GM20000 (cell line): ENCODE results near the gene KRT16.
A peak's percentile ranks its signal among the peaks of the same experiment; 100 is the strongest.
"Not testable (repeated sequence)": the region's sequence is repeated elsewhere in the genome, so short reads cannot be mapped to it uniquely, and the experiment has no call there.

Experiments used
- DNase-seq: peaks from one replicate; pipeline ENCODE4 v3.0.0; 2012; ENCODE audit warnings: low spot score
- CTCF ChIP-seq: IDR thresholded peaks from 2 replicates; pipeline ENCODE4 v1.5.1; 2012; ENCODE audit warnings: mild to moderate bottlenecking, control low read depth; ENCODE audit errors: extremely low read depth, missing control alignments

KRT16 gene

GRCh38 chr17:41650794-41651624 lies 38.4 kb upstream of the KRT16 start:
- DNase-seq = no peak
- TF ChIP-seq CTCF = no peak

GRCh38 chr17:41649923-41650519 lies 37.5 kb upstream of the KRT16 start:
- TF ChIP-seq CTCF = no peak
- DNase-seq = no peak

- peak; percentile 89 for DNase-seq
- peak; percentile 97 for TF ChIP-seq CTCF
Observed at GRCh38 chr17:41648411-41649195, 36.0 kb upstream of the KRT16 start.

GRCh38 chr17:41647940-41648410 lies 35.4 kb upstream of the KRT16 start:
- DNase-seq = peak; percentile 90
- peak; percentile 91 for TF ChIP-seq CTCF

- no peak for TF ChIP-seq CTCF
- DNase-seq = no peak
Observed at GRCh38 chr17:41647038-41647813, 34.7 kb upstream of the KRT16 start.

GRCh38 chr17:41642252-41643156 lies 29.9 kb upstream of the KRT16 start:
- DNase-seq = no peak

GRCh38 chr17:41640596-41640995 lies 28.0 kb upstream of the KRT16 start:
- not testable (repeated sequence) for DNase-seq

More at GRCh38 chr17:41642252-41643156, 29.9 kb upstream of the KRT16 start:
- no peak for TF ChIP-seq CTCF
